ENCODE measurements around the gene PSTPIP1.

GRCh38 chr15:77074350-77074749 is 79.4 kb downstream of the PSTPIP1 start:
- TF ChIP-seq CTCF (IDR thresholded peaks at IDR 0.05), result no peak
- TF ChIP-seq AFF4 (CRISPR knock-in tag; IDR thresholded peaks at IDR 0.05; ENCODE audit: borderline replicate concordance), result no peak
- no peak for TF ChIP-seq ZNF512 (CRISPR knock-in tag; IDR thresholded peaks at IDR 0.05; ENCODE audit: borderline replicate concordance)
- no peak for TF ChIP-seq SMAD4 (CRISPR knock-in tag; IDR thresholded peaks at IDR 0.05)
- TF ChIP-seq CREM (CRISPR knock-in tag; IDR thresholded peaks at IDR 0.05), result no peak
- TF ChIP-seq ZNF121 (CRISPR knock-in tag; IDR thresholded peaks at IDR 0.05), result no peak
- TF ChIP-seq RELA (CRISPR knock-in tag; IDR thresholded peaks at IDR 0.05; ENCODE audit: borderline replicate concordance), result no peak
- no peak for TF ChIP-seq ERG (CRISPR knock-in tag; IDR thresholded peaks at IDR 0.05)
- no peak for TF ChIP-seq CREB1 (CRISPR knock-in tag; IDR thresholded peaks at IDR 0.05)
- no peak for TF ChIP-seq GABPB1 (CRISPR knock-in tag; IDR thresholded peaks at IDR 0.05)
- no peak for TF ChIP-seq SMAD3 (CRISPR knock-in tag; IDR thresholded peaks at IDR 0.05; ENCODE audit: borderline replicate concordance)

Data from WTC11 (cell line).